Skin epidermis (tissue), 12 donors: ENCODE data around the gene COL6A1.
"Not testable (repeated sequence)": the region's sequence is repeated elsewhere in the genome, so short reads cannot be mapped to it uniquely, and the experiment has no call there.

Source experiments
- H3K27ac ChIP-seq, 21 experiments: fragments of 200-600 bp; sonication (generic) in 11 of 21; one replicate each; pipeline ENCODE4 v1.5.0; 2020; ENCODE audit warnings: mild to moderate bottlenecking in 3 of 21, inconsistent platforms in 2 of 21, moderate library complexity in 2 of 21
- H3K4me3 ChIP-seq, 7 experiments: fragments of 200-600 bp; sonication (generic) in 2 of 7; one replicate each; pipeline ENCODE4 v1.5.0; 2020; ENCODE audit warnings: inconsistent platforms in 2 of 7, mild to moderate bottlenecking in 2 of 7, moderate library complexity in 1 of 7

The COL6A1 gene

DNA sequence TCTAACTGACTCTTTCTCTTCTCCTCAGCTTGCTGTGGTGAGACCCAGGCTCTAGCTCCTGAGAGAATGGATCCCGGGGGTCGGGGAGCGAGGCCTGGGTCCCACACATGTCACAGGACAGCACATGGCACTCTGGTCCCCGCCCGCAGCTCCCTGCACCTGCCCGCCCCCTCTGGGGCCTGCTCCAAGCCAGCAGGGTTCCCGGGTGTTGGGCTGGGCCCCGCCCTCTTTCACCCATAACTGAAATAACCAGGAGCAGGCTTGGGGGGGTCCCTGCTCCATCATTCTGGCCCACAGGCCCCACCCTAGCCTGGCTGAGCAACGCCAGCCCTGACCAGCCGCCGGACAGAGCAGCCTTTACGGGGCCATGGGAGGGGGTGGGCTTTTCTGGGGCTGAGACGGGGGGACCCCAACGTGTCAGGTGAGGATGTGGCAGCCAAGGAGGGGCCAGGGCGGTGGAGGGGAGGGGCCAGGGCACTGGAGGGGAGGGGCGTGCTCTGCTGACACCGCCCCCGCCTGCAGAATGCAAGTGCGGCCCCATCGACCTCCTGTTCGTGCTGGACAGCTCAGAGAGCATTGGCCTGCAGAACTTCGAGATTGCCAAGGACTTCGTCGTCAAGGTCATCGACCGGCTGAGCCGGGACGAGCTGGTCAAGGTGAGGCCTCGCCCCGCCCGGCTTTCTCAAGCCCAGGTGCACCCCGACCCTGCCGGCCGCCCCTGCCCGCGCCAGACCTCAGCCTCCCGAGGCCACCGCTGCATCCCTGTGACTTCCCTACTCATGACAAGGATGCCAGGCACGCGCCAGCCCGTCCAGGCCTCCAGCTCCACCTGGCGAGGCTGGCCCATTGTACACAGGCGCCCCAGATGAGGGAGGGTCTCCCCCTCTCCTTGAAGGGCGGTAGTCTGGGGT, 19.4 kb downstream of the COL6A1 start:
- Histone ChIP-seq H3K4me3 (no peak overlapping the region), H3K27ac (peak overlapping the region in 1 of 21 experiments; percentile 43)

GRCh38 chr21:46001821-46002681, 20.5 kb downstream of the COL6A1 start:
- H3K4me3 ChIP-seq = no peak overlapping the region
- H3K27ac ChIP-seq = no peak overlapping the region

- Histone ChIP-seq H3K27ac (no peak overlapping the region), H3K4me3 (no peak overlapping the region)
Measured at GRCh38 chr21:46002841-46003574, 21.4 kb downstream of the COL6A1 start.

- H3K27ac ChIP-seq = no peak overlapping the region
- H3K4me3 ChIP-seq = no peak overlapping the region
Measured at GRCh38 chr21:46003575-46004007, 22.0 kb downstream of the COL6A1 start.

GRCh38 chr21:46004168-46004861, 22.7 kb downstream of the COL6A1 start:
- H3K27ac ChIP-seq = no peak overlapping the region

GRCh38 chr21:46005081-46005480, 23.5 kb downstream of the COL6A1 start:
- Histone ChIP-seq H3K27ac (peak overlapping the region in 1 of 21 experiments; percentile 7), H3K4me3 (no peak overlapping the region)

More at GRCh38 chr21:46004168-46004861, 22.7 kb downstream of the COL6A1 start:
- no peak overlapping the region for H3K4me3 ChIP-seq

DNA sequence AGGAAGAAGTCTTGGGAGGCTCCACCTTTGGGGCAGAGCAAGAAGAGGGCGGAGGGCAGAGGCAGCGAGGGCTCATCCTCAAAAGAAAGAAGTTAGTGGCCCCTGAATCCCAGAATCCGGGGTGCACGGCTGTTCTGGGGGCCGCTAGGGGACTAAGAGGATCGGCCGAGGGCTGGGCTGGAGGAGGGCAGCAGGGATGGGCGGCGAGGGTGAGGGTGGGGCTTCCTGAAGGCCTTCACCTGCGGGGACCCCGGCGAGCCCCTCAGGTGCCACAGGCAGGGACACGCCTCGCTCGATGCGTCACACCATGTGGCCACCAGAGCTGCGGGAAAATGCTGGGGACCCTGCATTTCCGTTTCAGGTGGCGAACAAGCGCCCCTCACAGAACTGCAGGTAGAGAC, 23.9 kb downstream of the COL6A1 start:
- no peak overlapping the region for H3K27ac ChIP-seq
- H3K4me3 ChIP-seq = no peak overlapping the region

GRCh38 chr21:46005894-46006546, 24.4 kb downstream of the COL6A1 start:
- H3K4me3 ChIP-seq, H3K27ac ChIP-seq: not testable (repeated sequence)

- Histone ChIP-seq H3K27ac (no peak overlapping the region), H3K4me3 (no peak overlapping the region)
Measured at GRCh38 chr21:46006547-46007491, 25.2 kb downstream of the COL6A1 start.

DNA sequence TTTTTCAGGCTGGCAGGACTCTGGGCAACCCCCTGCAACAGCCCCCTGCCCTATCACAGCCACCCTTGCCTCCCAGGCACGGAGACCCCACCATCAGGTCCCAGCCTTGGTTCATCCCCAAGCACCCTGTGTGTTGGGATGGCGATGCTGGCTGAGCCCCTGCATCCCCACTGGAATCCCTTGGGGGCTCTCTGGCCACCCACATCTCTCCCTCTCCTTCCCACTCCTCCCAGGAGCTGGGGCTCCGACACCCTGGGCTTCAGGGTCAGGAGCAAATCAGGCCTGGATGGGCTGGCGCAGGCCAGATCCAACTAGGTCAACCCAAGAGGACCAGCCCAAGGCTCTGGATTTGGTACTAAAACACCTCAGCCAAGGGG, 25.9 kb downstream of the COL6A1 start:
- H3K4me3 ChIP-seq = no peak overlapping the region
- no peak overlapping the region for H3K27ac ChIP-seq

- no peak overlapping the region for H3K27ac ChIP-seq
Measured at GRCh38 chr21:46008893-46009621, 27.5 kb downstream of the COL6A1 start.

GRCh38 chr21:46009951-46010705, 28.6 kb downstream of the COL6A1 start:
- H3K27ac ChIP-seq = no peak overlapping the region
- H3K4me3 ChIP-seq = no peak overlapping the region

More at GRCh38 chr21:46008893-46009621, 27.5 kb downstream of the COL6A1 start:
- no peak overlapping the region for H3K4me3 ChIP-seq

- Histone ChIP-seq H3K27ac (peak overlapping the region in 8 of 21 experiments; percentile 5 to 67 (median 46)), H3K4me3 (no peak overlapping the region)
Measured at GRCh38 chr21:46011267-46011967, 29.8 kb downstream of the COL6A1 start.

DNA sequence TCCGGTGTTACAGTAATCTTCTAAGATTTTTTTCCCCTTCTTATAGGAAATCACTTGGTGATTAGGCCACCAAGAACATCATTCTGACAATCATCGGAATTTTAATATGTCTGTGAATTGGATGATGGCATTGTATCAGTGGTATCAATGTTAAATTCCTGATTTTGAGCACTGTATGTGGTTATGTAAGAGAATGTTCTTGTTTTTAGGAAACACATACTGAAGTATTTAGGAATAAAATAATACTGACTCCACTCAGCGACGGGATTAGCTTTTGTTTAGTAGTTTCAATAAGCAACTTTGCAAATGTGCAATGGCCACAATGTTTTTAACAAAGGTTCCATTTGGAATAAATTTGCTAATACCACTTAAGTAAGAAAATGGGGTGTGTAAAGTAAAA, 30.6 kb downstream of the COL6A1 start:
- H3K4me3 ChIP-seq = no peak overlapping the region

DNA sequence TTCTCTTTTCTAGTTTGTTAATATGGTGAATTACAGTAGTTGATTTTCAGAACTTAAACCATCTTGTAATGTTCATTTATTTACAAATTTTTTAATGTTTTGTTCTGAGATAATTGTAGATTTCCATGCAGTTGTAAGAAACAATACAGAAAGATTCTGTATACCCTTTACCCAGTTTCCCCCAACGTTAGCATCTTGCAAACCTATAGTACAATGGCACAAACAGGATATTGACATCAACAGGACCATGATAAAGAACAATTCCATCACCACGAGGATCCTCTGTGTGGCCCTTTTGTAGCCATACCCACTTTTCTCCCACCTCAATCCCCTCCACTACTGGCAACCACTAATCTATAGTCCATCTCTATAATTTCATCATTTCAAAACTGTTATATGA, 33.3 kb downstream of the COL6A1 start:
- Histone ChIP-seq H3K27ac (peak overlapping the region in 1 of 21 experiments; percentile 13), H3K4me3 (no peak overlapping the region)

More for the DNA sequence above, 30.6 kb downstream of the COL6A1 start:
- peak overlapping the region in 7 of 21 experiments; percentile 2 to 67 (median 44) for H3K27ac ChIP-seq

DNA sequence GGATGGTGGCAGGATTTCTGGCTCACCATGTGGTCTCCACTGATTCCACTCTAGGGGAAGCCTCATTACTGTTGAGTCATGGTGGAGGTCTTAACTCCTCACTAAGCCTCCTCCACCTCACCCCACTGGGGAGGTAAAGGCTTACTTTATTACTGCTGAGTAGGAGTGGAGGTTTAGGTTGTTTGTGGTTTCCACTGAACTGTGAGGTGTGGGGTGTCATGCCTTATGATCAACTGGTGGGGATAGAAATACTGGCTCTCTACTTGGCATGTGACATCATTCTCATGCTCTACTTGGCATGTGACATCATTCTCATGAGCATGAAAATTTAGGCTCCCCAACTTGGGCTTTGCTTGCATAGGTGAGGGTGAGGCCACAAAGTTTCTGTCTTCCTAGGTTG, 35.6 kb downstream of the COL6A1 start:
- no peak overlapping the region for H3K27ac ChIP-seq
- H3K4me3 ChIP-seq = no peak overlapping the region
